ENCODE data around the gene TERT.
"Not testable (repeated sequence)": the region's sequence is repeated elsewhere in the genome, so short reads cannot be mapped to it uniquely, and the experiment has no call there.

TERT gene

DNA sequence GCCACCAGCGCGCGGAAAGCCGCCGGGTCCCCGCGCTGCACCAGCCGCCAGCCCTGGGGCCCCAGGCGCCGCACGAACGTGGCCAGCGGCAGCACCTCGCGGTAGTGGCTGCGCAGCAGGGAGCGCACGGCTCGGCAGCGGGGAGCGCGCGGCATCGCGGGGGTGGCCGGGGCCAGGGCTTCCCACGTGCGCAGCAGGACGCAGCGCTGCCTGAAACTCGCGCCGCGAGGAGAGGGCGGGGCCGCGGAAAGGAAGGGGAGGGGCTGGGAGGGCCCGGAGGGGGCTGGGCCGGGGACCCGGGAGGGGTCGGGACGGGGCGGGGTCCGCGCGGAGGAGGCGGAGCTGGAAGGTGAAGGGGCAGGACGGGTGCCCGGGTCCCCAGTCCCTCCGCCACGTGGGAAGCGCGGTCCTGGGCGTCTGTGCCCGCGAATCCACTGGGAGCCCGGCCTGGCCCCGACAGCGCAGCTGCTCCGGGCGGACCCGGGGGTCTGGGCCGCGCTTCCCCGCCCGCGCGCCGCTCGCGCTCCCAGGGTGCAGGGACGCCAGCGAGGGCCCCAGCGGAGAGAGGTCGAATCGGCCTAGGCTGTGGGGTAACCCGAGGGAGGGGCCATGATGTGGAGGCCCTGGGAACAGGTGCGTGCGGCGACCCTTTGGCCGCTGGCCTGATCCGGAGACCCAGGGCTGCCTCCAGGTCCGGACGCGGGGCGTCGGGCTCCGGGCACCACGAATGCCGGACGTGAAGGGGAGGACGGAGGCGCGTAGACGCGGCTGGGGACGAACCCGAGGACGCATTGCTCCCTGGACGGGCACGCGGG, at the start of gene TERT:
TERT (minus strand) TSS at position 234 of the 815 bp plus-strand sequence; CDS start at position 155, 79 bp downstream.
- DNase-seq: no peak

DNA sequence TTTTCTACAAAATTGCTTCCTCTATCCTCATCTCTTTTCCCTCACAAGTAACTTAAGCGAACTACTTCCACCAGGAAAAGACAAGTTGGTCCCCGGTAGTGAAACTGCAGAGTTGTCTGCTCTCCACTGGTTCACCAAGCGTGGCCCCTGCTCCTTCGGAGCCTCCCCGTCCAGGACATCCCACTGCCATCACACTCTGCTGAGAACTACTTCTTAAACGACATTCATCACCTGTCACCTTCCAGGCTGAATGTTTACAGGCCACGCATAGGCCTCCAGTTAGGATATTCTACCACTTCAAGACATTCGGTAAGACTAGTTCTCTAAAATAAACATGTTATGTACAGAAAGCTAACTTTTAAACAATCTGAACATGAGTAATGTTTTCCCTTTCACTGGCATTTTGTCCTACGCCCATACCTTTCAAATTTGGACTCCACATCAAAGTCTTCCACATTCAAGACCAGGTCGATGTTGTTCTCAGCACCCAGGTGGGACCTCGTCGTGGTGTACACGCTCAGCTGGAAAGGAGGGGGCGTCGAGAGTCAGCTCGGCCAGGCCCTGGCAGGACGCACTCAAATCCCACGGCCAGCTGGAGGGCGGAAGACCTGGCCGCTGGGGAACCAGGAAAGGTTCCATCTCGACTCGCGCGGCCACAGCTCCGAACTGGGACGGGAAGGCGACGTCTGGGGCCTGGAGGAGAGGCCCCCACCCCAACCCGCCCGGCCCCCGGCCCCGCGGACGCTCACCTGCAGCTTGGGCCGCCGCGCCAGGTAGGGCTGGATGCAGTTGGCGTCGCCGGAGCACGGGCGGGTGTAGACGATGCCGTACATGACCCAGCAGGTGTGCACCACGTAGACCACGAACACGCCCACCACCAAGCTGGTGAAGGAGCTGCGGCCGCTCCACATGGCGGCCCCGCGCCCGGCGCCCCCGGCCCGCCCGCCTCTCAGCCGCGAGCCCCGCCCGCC, 49.3 kb upstream of the TERT start:
- no peak for DNase-seq

DNA sequence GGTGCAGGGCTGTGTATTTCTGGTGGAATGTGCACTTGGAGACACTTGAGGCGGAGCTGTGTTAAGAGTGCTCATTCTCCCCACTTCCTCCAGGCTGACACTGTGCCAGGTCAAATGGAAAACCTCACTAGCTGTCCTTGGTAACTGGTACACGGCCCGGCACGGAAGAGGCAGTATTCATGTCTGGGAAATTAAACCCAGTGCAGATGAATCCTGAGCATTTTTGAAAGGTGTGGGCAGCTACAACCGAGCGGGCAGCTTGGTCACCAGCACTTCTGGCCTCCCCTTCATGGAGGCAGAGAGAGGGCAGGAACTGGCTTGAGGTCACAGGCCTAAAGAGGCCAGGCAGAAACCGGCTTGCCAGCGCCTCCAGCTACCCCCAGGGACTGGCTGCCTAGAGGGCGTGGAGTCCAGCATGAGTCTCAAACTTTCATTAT, 48.5 kb upstream of the TERT start:
- no peak for DNase-seq

DNA sequence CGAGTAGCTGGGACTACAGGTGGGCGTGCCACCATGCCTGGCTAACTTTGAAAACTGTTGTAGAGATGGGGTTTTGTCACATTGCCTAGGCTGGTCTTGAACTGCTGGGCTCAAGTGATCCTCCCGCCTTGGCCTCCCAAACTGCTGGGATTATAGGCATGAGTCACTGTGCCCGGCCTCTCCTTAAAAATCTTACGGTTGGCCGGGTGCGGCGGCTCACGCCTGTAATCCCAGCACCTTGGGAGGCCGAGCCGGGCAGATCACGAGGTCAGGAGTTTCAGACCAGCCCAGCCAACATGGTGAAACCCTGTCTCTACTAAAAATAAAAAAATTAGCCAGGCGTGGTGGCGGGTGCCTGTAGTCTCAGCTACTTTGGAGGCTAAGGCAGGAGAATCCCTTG, 47.8 kb upstream of the TERT start:
- not testable (repeated sequence) for DNase-seq

DNA sequence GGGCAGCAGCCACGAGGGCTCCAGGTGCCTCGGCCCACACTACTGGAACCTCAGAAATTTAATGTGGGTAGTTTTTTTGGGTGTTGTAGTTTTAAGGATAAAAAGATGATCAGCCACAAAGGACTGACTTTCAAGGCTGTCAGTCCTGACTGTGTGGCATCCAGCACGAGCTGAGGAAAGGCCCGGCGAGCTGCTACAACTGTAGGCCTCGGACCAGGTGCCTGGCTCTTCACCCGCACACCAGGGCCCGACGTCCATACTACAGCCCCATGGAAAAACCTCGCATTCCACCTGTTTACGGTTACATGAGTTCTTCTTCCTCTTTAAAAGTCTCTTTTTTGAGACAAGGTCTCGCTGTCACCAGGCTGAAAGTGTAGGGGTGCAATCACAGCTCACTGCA, 47.4 kb upstream of the TERT start:
- no peak for DNase-seq

DNA sequence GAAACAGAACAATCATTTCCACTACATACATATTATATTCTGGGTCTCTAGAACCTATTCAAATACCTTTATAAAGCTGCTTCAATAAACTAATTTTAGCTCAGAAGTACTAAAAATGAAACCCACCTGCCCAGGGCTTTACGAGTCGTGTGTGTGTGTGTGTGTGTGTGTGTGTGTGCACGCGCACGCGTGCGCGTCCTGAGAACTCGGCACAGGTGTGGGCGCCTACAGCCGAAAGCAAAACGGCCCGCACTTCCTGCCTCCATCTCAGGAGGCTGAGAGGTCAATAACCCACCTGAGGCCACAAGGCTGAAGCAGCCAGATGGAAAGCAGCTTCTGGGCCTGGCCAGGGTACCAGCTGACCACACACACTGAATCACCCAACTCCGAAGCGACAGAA, 47.0 kb upstream of the TERT start:
- DNase-seq: no peak

DNA sequence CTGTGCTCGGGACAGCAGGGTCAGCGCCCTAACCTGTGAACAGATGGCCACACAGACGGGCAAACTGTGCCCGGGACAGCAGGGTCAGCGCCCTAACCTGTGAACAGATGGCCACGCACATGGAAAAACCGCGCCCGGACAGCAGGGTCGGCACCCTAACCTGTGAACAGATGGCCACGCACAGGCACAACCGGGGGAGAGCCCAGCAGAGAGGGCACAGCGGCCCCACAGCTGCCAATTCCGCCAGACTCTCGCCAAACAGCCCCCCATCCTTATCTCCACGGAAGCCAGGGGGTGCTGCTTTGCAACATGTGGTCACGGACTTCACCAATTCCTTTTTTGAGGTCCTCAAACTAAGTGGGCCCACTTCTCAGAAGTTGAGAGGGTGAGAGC, 44.9 kb upstream of the TERT start:
- not testable (repeated sequence) for DNase-seq

DNA sequence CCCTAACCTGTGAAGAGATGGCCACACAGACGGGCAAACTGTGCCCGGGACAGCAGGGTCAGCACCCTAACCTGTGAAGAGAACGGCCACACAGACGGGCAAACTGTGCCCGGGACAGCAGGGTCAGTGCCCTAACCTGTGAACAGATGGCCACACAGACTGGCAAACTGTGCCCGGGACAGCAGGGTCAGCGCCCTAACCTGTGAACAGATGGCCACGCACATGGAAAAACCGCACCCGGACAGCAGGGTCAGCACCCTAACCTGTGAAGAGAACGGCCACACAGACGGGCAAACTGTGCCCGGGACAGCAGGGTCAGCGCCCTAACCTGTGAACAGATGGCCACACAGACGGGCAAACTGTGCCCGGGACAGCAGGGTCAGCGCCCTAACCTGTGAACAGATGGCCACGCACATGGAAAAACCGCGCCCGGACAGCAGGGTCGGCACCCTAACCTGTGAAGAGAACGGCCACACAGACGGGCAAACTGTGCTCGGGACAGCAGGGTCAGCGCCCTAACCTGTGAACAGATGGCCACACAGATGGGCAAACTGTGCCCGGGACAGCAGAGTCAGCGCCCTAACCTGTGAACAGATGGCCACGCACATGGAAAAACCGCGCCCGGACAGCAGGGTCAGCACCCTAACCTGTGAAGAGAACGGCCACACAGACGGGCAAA, 44.4 kb upstream of the TERT start:
- DNase-seq: not testable (repeated sequence)

DNA sequence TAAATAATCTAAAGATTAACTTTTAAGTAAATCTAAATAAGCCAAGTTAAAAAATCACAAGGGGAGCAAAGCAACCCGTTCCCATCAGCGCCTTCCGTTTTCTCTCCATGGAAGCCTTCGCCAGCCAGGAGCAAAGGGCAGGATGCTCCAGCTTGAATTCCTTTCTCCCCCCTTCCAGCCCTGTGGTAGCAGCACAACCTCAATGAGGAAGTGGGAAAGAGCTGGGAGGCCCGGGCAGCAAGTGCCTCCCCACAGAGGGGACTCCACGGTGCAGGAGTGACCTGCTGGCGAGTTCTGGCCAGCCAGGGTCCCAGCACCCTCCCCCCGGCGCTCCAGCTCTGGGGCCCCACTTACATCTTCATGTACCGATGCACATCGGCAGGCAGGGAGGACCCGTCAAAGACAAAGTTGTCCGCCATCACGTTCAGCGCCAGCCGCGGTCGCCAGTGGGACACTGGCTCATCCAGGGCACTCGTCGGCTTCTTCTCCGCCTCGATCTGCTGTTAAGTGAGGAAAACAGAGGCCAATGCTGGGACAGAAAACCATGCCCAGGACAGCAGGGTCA, 43.7 kb upstream of the TERT start:
- no peak for DNase-seq

DNA sequence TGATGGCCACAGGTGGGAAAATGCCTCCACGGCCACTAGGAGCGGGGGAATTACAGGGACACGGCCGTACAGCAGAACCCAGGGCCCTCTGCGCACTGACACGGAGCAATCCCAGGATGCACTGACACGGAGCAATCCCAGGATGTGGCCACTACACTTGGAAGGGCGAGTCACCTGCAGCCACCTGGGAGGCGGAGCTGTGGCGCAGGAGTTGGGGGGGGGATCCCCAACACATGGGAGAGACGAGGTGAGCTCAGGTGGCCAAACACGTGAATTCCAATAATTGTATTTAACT, 43.3 kb upstream of the TERT start:
- no peak for DNase-seq

DNA sequence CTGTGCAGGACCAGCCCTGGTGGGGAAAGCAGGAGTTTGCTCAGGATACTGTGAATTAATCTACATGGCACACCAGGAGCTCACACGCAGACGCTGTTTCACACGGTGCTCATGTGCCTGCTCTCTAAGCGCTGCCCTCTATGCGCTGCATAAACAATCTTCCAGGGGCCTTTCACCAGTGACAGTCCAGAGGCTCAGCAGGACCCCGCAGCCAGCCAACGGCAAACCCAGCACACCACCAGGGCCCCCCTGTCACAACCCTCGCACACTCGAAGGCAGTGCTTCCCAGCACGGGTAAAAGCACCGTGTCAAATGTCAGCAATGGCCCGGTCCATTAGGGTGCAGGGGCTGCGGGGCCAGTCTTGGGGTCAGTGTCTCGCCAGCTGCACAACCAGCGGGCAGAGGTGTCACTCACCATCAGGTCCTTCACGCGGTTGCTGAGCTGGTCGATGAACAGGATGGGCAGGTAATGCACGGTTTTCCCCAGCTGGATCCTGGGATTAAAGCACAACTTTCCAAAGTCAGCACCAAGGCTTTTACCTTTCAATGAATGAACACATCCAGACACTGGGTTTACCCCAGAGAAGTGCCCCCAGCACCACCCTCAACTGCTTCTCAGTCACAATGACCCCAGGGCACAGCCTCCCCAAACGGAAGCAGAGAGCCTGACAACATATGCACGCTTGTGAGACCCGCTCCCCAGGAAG, 42.8 kb upstream of the TERT start:
- DNase-seq: no peak

DNA sequence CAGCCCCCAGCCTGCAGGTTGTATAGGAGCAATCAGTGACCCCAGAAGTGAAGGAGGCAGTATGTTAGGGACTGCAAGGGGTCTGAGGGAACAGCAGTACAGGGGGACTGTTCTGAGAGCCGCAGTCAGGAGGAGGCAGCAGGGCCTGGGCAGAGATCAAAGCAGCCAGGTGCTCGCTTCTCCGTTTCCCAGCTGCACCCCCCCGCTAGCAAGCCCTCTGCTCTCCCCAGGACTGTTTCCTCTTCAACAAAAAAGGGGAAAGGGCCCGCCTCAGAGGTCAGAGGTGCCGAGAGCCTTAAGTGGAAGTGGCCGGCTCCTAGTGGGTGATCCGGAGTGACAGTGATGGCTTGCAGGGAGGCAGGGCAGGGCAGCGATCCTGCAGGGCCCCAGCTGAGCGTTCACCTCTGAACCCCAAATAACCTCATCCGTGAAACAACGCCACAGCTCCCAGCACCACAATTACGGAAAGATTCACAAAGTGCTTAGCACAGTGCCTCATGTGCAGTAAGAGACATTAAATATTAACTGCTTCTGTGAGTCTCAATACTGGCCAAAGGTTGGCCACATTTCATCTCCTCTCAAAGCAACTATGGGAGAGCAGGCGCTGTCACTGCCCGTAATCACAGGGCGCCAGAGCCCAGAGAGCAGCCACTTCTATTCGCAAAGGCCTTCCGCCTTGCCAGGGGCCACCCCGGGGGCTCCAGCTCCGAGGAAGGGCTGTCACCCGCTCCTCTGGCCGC, 42.1 kb upstream of the TERT start:
- DNase-seq: no peak

DNA sequence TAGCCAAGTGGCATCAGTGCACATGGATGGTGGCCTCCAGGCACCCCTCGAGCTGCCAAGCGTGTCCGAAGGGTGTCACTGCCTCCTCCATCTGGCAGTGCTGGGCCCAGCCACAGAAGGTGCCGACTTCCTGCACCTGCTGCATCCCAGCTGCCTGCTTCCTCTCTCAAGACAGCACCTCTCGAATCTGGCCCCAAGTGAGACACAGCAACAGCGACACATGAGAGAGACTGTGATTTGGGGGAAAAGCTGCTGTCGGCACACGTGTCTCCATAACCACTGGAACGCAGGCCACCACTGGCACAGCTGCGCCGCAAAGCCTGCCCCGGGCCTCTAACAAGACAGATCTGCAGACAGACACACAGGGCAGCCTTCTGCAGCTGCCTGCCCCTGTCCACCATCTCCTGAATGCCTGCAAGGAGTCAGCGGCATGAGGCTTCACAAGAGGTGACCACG, 41.3 kb upstream of the TERT start:
- no peak for DNase-seq

DNA sequence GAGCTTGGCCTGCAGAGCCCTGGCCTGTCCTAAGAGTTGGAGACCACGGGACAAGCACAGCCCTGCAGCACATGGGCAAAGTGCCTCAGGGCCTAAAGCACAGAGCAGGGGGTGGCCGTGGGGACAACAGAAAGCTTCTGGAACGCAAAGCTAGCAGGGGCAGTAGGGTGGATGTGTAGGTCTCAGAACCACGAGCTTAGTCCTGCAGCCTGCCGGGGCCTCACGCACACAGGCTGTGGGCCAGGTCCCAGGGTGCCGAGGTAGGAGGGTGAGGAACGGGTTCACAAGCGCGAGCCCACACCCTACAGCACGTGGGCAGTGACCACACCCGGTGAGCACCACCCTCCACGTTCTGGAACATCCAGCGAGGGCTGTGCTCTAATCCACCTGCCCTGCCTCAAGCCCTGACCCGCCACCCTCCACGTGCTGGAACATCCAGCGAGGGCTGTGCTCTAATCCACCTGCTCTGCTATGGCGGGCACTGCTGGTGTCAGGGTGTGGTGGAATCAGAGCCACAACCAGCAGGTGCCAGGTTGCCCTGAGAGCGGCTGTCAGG, 40.8 kb upstream of the TERT start:
- no peak for DNase-seq

DNA sequence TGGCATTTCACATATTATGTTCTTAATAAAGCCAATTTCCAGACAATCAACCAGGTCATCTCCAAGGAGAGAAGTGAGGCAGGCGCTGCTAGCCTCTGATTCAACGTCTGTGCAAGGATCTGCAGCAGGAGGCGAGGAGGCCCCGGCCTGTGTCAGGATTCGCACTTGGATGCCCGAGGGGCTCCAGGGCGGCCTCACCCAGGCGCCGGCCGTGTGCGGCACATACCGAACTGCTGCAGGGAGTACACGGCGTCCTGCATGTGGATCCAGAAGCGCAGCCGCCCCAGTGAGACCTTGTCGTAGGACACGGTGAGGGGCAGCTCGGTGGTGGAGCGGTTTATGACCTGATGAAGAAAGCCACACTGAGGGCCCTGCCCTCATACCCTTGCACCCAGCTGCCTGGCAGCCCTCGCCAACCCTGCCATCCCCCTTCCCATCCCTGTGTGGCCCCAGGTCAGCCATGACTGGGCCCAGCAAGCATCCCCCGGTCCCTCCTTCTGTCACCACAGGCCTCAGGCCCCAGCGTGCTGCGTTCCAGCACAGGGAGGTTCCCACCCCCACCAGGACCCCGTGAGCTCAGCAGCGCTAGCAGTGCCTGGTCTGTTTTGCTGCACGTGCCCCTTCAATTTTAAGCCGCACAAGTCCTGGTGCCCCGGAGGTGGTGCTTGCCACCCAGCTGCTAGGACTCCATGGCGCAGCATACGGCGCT, 40.1 kb upstream of the TERT start:
- DNase-seq: no peak

DNA sequence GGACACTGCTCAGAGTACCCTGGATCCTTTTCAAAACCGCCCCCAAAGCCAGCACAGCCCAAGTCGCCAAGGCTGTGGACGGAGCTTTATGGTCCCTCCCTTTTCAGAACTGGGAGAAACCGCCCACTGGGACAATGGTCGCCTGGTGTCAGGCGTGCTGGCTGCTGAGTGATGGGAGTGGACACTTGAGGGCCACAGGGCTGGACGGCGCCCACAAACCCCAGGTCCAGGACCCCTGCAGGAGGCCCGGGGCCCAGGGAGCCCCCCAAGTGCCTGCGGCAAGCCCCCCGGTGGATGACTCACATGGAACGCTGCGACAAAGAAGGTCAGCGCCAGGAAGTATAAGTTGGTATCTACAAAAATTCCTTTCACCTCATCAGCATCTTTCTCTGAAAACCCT, 39.1 kb upstream of the TERT start:
- no peak for DNase-seq

DNA sequence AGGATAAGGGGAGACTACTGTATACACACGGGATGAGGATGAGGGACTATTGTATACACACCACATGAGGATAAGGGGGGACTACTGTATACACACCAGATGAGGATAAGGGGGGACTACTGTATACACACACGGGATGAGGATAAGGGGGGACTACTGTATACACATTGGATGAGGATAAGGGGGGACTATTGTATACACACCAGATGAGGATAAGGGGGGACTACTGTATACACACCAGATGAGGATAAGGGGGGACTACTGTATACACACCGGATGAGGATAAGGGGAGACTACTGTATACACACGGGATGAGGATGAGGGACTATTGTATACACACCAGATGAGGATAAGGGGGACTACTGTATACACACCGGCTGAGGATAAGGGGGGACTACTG, 38.4 kb upstream of the TERT start:
- DNase-seq: not testable (repeated sequence)

DNA sequence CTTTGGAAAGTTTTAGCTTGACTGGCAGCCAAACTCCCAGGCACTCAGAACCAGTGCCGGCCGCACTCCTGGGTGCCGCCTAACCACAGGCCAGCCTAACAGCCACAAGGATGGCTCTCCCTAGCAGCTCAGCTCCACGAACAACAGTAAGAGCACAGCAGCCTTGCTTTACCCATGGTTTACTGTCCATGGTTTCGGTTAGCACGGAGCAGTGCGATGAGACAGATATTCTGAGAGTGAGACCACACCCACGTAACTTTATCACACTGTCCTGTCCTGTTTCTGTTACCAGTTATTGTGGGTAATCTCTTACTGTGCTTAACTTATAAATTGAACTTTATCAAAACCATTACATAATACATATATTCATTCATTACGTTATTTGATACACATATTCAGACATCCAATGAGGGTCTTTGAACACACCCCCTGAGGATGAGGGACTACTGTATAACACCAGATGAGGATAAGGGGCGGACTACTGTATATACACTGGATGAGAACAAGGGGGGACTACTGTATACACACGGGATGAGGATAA, 37.7 kb upstream of the TERT start:
- no peak for DNase-seq

DNA sequence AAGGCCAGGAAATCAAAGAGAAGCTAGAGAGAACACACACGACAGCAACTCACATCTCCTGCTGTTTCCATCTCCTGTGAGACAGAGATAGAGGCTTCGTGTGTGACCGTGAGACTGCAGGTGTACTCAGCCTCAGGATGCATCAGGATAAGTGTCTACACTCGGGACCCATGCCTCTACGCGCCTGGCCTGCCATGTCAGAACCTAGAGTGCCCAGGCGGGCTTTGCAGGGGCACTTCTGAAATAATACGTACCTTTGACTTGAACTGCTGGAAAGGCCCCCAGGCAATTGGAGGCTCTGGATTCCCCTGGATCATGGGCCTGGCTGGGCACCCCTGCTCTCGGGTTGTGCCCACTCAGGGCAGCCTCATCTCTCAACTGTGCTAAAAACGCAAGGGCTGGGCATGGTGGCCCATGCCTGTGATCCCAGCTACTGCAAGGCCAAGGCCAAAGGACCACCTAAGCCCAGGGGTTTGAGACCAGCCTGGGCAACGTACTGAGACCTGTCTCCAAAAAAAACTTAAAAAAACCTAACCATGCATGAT, 37.1 kb upstream of the TERT start:
- DNase-seq: no peak

Data from DMS79 (cell line).